AG20443 (cell line): Measurements from ENCODE around the gene CBX3.
"Not testable (repeated sequence)": the region's sequence is repeated elsewhere in the genome, so short reads cannot be mapped to it uniquely, and the experiment has no call there.

Experiments
- DNase-seq: peaks from one replicate; pipeline ENCODE4 v3.0.0; 2012; ENCODE audit warnings: low spot score, mixed read lengths

Gene CBX3

GRCh38 chr7:26201247-26202018, at the start of gene CBX3:
CBX3 (plus strand) TSS chr7:26201745; CDS start chr7:26202999, 1,254 bp downstream.
- peak; percentile 95 for DNase-seq

- peak; percentile 89 for DNase-seq
Observed at GRCh38 chr7:26151953-26152781, 49.4 kb upstream of the CBX3 start, which contains the start of gene NFE2L3. NFE2L3 (plus strand) TSS chr7:26152198; CDS start chr7:26152499, 301 bp downstream.

GRCh38 chr7:26152782-26153240, 48.7 kb upstream of the CBX3 start:
- DNase-seq = not testable (repeated sequence)

- DNase-seq = no peak
Observed at GRCh38 chr7:26153241-26153822, 48.2 kb upstream of the CBX3 start.

GRCh38 chr7:26153823-26154783, 47.4 kb upstream of the CBX3 start:
- no peak for DNase-seq

- peak; percentile 28 for DNase-seq
Observed at GRCh38 chr7:26155531-26156375, 45.8 kb upstream of the CBX3 start.

GRCh38 chr7:26156451-26157420, 44.8 kb upstream of the CBX3 start:
- DNase-seq = peak; percentile 66

- no peak for DNase-seq
Observed at GRCh38 chr7:26157520-26158105, 43.9 kb upstream of the CBX3 start.

- no peak for DNase-seq
Observed at GRCh38 chr7:26159243-26159642, 42.3 kb upstream of the CBX3 start.

- DNase-seq = no peak
Observed at GRCh38 chr7:26160896-26161295, 40.6 kb upstream of the CBX3 start.

- no peak for DNase-seq
Observed at GRCh38 chr7:26162431-26162830, 39.1 kb upstream of the CBX3 start.

- not testable (repeated sequence) for DNase-seq
Observed at GRCh38 chr7:26163804-26164203, 37.7 kb upstream of the CBX3 start.

GRCh38 chr7:26165950-26166683, 35.4 kb upstream of the CBX3 start:
- DNase-seq = no peak

GRCh38 chr7:26166684-26167266, 34.8 kb upstream of the CBX3 start:
- DNase-seq = no peak

GRCh38 chr7:26167303-26167934, 34.1 kb upstream of the CBX3 start:
- DNase-seq = no peak

GRCh38 chr7:26168458-26169023, 33.0 kb upstream of the CBX3 start:
- DNase-seq = no peak

- no peak for DNase-seq
Observed at GRCh38 chr7:26169271-26169670, 32.3 kb upstream of the CBX3 start.
